ENCODE measurements around the gene AFTPH.

DNA sequence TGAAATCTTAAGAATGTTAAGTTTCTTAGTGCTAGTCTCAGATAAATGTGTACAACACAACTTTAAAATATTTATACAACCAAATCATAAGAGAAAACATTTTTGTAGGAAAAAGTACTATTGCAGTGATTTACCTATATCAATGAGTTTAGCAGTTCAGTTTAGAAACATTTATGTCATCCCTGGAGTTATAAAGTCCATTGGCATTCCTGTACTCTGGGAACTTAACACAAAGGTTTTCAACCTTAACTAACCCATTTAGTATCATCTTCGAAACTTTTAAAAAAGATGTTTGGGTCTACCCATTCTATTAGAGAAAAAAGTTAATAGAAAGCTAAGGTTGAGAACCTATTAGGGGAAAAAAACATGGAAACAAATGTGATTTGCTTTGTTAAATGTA is 10.9 kb downstream of the AFTPH start:
- TF ChIP-seq, protein P1, sequence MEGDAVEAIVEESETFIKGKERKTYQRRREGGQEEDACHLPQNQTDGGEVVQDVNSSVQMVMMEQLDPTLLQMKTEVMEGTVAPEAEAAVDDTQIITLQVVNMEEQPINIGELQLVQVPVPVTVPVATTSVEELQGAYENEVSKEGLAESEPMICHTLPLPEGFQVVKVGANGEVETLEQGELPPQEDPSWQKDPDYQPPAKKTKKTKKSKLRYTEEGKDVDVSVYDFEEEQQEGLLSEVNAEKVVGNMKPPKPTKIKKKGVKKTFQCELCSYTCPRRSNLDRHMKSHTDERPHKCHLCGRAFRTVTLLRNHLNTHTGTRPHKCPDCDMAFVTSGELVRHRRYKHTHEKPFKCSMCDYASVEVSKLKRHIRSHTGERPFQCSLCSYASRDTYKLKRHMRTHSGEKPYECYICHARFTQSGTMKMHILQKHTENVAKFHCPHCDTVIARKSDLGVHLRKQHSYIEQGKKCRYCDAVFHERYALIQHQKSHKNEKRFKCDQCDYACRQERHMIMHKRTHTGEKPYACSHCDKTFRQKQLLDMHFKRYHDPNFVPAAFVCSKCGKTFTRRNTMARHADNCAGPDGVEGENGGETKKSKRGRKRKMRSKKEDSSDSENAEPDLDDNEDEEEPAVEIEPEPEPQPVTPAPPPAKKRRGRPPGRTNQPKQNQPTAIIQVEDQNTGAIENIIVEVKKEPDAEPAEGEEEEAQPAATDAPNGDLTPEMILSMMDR (IDR thresholded peaks at IDR 0.05; ENCODE audit: low read depth, low read length, poor library complexity, severe bottlenecking): no peak
- TF ChIP-seq EZH2phosphoT487 (IDR thresholded peaks at IDR 0.05; ENCODE audit: borderline replicate concordance, low read length): no peak
